T47D (cell line): ENCODE results near the gene CTNNA2.

ENCODE experiments used
- DNase-seq, 2 experiments: peaks; one replicate each; pipeline versions ENCODE4 v3.0.0 to v3.0.0-alpha.2; 2011 to 2012; ENCODE audit warnings: low read depth in 1 of 2, low spot score in 1 of 2
- JUND ChIP-seq: IDR thresholded peaks from 2 replicates; pipeline ENCODE4 v1.6.1; 2012; ENCODE audit warnings: low read depth
- in situ Hi-C: cut with HindIII; loops from 2 replicates; pipeline ENCODE4 v1.10.0; 2016; ENCODE audit warnings: low sequenced_read_pairs, low pct_unique_long_range_greater_than_20kb

The CTNNA2 gene

DNA sequence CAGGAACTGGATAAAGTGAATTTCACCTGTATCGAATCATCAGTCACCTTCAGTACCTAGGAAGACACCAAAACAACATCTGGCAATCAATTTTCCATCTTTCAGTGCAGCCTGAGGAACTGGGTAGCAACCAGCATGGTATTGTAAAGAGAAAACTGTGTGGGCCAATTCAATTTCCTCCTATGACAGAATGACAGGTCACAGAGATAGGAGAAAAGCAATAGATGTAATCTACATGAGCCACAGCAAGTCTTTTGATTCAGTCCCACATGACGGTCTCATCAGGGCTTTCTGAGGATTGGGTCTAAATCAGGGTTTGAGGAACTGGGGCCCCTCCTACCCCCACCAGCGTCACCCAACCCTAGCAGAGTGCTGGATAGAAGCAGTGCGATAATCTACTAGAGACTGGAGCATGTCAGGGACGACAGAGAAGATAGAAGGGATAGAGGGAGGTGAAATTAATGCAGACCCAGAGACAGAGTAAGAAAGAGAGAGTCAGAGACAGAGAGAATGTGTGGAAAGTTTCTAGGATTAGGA is 523.0 kb downstream of the CTNNA2 start:
- no peak for TF ChIP-seq JUND
- DNase-seq, result no peak
- in situ Hi-C loops, result no loop called here

DNA sequence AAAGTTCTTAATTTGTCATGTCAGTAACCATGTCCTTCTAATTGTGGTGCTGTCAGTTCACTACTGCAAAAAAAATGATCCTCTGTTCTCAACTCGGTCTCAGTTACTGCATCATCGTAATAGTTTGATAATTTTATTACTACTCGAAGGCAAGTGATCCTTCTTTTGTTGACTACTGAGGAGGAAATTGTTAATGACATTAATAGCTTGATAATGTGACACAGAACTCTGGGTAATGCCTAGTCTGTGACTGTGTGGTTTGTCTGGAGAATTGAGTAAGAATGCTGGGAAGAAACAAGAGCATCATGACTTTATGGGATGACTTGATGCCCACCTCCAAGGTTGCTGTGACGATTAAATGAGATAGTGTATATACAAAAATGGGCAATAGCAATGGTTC is 524.5 kb downstream of the CTNNA2 start:
- in situ Hi-C loops, result no loop called here
- TF ChIP-seq JUND, result no peak
- DNase-seq, result no peak

DNA sequence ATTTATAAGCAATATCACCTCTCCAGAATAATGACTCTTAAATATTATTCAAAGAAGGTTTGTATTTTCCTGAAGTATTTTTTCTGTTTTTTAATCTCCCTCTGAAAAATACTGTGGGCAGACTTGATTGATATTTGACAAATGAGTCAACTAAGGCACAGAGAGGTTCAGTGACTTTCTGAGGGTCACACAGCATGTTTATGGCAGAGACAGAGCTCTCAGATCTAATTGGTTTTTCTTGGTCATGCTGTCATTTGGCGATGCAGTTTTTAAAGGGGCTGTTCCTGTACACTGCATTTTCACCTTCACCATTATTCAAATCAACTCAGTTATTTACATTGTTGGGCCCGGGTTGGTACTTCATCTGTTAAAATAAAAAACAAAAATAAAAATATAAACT is 527.4 kb downstream of the CTNNA2 start:
- in situ Hi-C loops, result no loop called here
- no peak for TF ChIP-seq JUND
- no peak for DNase-seq

DNA sequence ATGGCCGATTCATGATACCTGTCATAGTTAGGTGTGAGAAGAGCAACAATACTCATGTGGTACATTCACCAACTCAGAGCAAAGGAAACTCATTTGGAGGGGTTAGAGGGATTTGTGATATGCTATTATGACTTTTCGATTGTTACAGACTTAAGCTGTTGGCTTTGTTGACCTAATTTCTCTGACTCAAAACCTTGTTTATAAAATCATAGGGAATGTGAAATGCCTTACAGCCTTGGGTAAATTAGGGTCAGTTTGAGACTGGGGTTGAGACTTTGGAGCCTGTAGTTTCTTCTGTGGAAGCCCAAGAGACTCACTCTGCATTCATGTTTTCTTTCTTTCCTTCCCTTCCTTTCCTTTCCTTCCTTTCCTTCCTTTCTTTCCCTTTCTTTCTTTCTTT is 529.8 kb downstream of the CTNNA2 start:
- no peak for TF ChIP-seq JUND
- in situ Hi-C loops, result no loop called here
- DNase-seq, result no peak

DNA sequence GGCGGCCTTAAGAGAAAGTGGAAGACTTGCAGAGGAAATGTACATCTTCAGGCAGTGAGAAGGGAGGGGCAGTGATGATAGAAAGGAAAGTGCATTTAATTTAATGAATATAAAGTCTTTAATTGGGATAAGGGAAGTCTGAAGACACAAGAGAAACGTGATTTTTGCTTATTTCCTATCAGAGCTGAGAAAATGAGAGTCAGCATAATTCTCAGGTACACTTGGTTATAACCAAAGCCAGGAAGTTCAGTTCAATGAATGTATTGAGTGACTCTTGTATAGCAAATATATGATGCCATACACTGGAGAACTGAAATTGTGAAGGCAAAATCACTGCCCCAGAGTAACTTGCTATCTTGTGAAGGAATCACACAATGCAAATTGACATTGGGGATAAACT is 535.4 kb downstream of the CTNNA2 start:
- no peak for DNase-seq
- no peak for TF ChIP-seq JUND
- in situ Hi-C loops, result no loop called here

DNA sequence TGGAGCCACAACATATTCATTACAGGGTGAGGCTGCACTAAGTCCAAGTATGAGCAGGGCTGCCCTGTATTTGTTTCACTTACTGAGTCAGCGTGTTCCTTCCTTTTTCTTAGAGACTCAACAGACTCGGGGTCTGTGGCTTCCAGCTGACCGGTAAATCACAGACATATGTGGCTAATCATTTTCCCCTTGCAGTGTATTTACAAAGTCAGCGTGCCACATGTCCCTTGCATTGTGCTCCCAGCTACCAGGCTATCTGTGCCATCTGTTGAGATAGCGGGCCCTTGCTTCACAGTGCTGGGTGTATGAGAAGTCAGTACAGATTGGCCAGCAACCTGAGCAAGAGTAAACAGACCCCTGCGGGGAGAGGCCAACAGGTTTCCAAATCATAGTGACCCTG is 537.4 kb downstream of the CTNNA2 start:
- in situ Hi-C loops, result no loop called here
- DNase-seq, result no peak
- no peak for TF ChIP-seq JUND

DNA sequence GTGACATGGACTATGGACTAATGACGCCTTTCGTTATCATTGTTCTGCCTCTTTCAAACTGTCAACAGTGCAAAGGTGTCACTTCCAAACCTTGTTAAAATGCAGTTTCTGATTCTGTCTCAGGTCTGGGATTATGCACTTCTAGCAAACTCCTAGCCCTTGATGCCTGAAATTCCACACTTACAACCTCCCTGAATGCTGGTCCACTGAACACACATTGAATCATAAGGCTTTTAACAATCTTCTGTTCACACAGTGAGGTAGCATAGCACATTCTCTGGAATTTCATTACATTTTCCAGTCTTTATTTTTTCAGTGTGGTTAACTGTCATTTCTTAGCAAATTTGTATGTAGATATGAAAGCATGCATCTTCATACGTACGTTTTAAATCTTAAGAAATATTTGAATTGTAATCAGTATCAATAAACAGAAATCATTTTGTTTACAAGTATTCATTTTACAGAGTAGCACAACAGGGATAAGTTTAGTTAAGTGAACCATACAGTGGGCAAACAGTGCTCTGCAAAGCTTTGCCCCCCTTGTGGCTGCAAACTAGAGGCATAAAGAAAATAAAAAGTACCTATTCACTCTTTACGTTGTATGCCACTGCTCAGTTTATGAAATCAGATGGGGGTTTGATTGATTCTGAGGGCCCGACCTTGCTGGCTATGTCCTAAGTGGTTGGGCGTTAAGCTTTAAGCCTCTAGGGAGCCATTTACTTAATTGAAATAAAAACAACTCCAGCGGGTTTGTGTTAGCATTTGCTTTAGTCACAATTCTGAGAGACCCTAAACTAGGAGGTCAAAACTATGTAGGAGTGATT is 540.9 kb downstream of the CTNNA2 start:
- no peak for DNase-seq
- no peak for TF ChIP-seq JUND
- in situ Hi-C loops, result no loop called here

DNA sequence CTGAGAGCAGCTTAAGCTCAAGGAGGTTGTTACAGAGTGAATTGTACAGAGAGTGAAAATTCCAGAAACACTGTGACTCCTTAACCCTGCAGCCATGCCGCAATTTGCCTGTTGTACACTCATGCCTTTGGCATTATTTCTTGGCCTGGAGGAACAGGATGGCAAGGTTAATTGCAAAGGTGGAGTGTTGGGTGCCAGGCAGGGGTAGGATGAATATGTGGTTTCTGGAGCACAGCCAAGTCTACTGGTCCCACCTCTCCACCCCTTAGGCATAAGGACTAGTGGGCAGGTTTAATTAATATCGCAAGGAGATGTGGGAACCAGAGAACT is 541.5 kb downstream of the CTNNA2 start:
- no peak for DNase-seq
- in situ Hi-C loops, result no loop called here
- TF ChIP-seq JUND, result no peak

DNA sequence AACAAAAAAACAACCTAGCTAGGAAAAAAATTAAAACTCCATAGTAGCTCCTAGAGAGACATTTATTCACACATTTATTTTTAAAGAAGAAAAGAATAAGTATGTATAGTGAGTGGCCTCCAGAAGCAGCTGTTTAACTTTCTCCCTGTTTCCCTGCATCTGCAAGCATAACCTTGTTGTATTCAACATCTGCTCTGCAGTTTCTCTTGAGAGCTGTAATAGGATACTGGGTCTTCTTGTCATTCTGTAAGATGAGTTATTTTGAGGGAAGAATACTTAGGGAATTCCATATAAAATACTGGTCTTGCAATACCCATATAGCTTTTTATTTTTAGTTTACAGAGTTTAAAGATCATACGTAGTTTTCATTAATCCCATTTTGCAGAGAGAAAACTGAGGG is 545.1 kb downstream of the CTNNA2 start:
- DNase-seq, result no peak
- in situ Hi-C loops, result no loop called here
- TF ChIP-seq JUND, result no peak

DNA sequence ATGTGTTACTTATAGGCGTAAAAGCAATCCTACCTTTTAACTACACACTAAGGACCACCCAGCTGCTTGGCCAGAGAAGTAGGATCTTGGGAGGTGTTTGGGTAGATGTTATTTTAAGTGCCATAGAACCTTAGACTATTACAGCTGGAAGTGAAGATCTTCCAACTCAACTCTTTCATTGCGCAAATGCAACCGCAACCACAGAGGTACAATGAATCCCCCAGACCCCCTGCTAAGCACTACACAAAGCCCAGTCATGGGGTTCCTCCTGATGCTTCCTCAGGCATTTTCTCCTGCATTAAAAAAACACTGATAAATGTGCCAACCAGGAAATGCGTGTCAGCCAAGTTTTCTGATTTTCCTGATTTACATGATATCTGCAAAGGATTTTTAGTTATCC is 545.7 kb downstream of the CTNNA2 start:
- TF ChIP-seq JUND, result no peak
- no peak for DNase-seq
- in situ Hi-C loops, result no loop called here

DNA sequence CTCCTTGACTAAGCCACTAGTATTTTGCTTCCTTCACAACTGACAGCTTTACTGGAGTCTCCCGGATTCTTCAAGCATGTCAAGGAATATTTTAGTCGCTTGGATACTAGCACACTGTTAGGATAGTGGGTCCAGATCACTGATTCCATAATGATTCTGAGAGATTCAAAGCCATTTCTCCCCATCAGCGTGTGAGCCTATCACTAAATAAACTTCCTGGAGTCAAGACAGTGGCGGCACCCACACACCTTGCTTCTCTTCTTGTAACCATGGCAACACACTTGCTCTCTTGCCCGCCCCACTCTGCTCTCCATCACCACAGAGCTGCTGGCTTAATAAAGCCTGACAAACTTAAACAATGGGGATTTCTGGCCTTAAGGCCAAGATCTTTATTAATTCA is 546.6 kb downstream of the CTNNA2 start:
- no peak for TF ChIP-seq JUND
- in situ Hi-C loops, result no loop called here
- no peak for DNase-seq

DNA sequence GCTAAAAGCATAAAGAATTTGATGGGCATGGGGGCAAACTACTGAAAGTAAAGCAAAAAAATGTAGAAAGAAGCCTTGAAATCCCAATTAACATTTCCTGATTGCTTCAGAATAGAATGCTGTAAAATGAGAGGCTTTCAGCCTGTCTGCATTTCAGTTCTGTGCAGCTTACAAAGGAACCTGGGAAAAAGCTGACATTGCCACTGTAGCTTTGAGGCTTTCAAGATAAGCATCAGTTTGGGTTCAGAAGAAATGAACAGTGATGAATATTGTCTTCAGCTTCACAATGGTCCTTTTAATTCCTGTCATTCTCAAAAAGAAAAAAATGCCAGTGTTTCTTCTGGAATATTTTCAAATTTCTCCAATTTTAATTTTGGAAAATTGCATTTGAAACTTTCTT is 549.0 kb downstream of the CTNNA2 start:
- TF ChIP-seq JUND, result no peak
- DNase-seq, result no peak
- in situ Hi-C loops, result no loop called here

DNA sequence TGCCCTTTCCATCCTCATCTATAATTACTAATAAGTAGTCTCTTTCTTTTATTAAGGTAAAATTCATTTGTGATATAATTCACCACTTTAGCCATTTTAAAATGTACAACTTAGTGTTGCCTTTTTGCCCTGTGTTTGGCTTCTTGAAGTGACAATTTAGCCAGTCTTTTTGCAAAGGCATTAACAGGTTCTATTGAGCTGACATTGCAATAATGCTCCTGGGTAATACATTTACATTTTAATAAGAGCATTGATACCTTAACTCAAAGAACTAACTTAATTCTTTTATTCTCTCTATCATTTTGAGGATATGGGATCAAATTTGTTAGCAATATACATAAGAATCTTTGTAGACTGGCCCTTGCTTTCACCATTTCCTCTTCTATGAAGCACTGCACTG is 549.4 kb downstream of the CTNNA2 start:
- no peak for DNase-seq
- no peak for TF ChIP-seq JUND
- in situ Hi-C loops, result no loop called here
